ENCODE data around the gene UNK. TPM values are rescaled to one million over a fixed set of nuclear protein-coding genes. Genes with fewer than 3 reads are reported as not detected.

The UNK gene
- polyA plus RNA-seq, 2 of the 4 experiments (the other 2 are of a cell fraction): 27.0 to 34.5 TPM

DNA sequence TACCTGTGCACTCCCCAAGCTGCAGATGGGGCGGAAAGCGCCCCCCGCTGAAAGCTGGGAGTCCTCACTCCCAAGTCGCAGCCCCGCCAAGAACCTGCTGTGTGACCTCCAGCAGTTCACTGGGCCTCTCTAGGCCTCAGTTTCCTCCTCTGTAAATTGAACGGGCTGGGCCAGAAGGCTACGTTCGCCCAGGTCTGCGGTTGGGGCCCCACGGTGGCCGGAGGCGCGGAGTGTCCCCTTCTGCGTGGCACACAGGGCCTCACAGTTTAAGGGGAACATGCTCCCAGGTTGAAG, 20.2 kb upstream of the UNK start:
- FAIRE-seq (no peak), ATAC-seq (peak in 1 of 2 experiments; percentile 15; a peak in 1 of 6 replicates), DNase-seq (ENCODE audit: low read depth in 1 of 2, low spot score in 1 of 2) (no peak)
- Histone ChIP-seq H3K4me1 (peaks cover 13% of the 10 kb centered on the region), H3K4me3 (peak overlapping the region; percentile 68), H3K4me2 (peak overlapping the region; percentile 100), H3K27ac (peak overlapping the region; percentile 83 to 92), H3K9me3 (no peaks in the 10 kb centered on the region)
- 13% methylated on average over 9 of the region's 14 CpGs for WGBS (ENCODE audit: missing lambda C conversion rate)
- ChIA-PET CTCF (interaction anchor here (0.6 to 43.5 kb wide), 34 partner anchors 9 to 156 kb away, joined by 3 to 1931 read pairs (median 5); partner anchors contain the start of genes ITGB4, RECQL5, SAP30BP and SMIM5), POLR2A (interaction anchor here (1.1 to 5.1 kb wide), 6 partner anchors 12 to 114 kb away, joined by 3 to 73 read pairs (median 4); partner anchors contain the start of genes TRIM47 and WBP2)
- TF ChIP-seq CEBPB (IDR thresholded peaks at IDR 0.05): no peak
- TF ChIP-seq KDM5A (IDR thresholded peaks at IDR 0.05): peak; percentile 74

DNA sequence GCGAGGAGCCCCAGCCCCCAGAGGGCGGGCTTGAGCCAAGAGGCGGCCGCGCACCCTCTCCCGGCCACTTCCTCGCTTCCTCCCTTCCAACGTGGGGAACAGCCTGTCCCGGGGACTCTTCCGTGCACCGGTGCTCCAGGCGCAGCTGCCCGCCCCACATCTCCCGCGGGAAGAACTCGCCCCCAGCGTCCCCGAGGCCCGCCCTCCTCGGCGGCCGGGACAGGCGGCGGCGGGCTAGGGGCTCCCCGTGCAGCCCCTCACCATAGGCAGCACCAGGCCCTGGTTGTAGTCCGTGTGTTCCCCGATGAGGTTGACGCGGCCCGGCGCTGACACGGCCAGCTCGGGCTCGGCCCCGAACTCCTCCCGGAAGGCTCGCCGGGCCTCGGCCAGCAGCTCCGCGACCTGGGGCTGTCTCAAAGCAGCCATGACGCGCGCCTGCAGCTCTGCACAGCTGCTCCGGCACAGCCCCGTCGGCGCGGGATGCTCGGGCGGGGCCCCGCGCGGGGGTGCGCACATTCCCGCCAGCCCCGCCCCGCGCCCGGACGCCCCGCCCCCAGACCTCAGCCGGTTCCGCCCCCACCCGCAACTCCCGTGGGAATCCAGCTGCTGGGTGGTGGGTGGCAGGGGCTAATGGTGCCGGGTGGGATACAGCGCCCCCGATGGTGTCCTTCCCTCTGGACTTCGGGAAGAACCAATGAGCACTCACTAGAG, 19.7 kb upstream of the UNK start, which contains the start of gene GALK1:
GALK1 (minus strand) TSS at position 482 of the 711 bp plus-strand sequence; CDS start at position 426, 56 bp downstream.
- POLR2A ChIA-PET: interaction anchor here (1.1 to 5.1 kb wide), 6 partner anchors 11 to 114 kb away, joined by 3 to 73 read pairs (median 4); partner anchors contain the start of genes TRIM47 and WBP2
- TF ChIP-seq, protein P1, sequence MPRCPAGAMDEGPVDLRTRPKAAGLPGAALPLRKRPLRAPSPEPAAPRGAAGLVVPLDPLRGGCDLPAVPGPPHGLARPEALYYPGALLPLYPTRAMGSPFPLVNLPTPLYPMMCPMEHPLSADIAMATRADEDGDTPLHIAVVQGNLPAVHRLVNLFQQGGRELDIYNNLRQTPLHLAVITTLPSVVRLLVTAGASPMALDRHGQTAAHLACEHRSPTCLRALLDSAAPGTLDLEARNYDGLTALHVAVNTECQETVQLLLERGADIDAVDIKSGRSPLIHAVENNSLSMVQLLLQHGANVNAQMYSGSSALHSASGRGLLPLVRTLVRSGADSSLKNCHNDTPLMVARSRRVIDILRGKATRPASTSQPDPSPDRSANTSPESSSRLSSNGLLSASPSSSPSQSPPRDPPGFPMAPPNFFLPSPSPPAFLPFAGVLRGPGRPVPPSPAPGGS (IDR thresholded peaks at IDR 0.05): no peak
- TF ChIP-seq EP300 (IDR thresholded peaks at IDR 0.05): no peak
- no peak for TF ChIP-seq BHLHE40 (IDR thresholded peaks at IDR 0.05; ENCODE audit: low read depth, low read length)
- TF ChIP-seq EHF (CRISPR knock-in tag; IDR thresholded peaks at IDR 0.05): no peak
- no peak for TF ChIP-seq JUNB (IDR thresholded peaks at IDR 0.05)
- TF ChIP-seq CHD4 (IDR thresholded peaks at IDR 0.05; ENCODE audit: borderline replicate concordance): no peak
- TF ChIP-seq, protein P2, sequence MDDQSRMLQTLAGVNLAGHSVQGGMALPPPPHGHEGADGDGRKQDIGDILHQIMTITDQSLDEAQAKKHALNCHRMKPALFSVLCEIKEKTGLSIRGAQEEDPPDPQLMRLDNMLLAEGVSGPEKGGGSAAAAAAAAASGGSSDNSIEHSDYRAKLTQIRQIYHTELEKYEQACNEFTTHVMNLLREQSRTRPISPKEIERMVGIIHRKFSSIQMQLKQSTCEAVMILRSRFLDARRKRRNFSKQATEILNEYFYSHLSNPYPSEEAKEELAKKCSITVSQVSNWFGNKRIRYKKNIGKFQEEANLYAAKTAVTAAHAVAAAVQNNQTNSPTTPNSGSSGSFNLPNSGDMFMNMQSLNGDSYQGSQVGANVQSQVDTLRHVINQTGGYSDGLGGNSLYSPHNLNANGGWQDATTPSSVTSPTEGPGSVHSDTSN (IDR thresholded peaks at IDR 0.05): no peak
- no peak for TF ChIP-seq TFCP2L1 (CRISPR knock-in tag; IDR thresholded peaks at IDR 0.05)
- no peak for TF ChIP-seq NR3C1 (IDR thresholded peaks at IDR 0.05)
- TF ChIP-seq HOXB5 (CRISPR knock-in tag; IDR thresholded peaks at IDR 0.05): no peak
- TF ChIP-seq RFX5 (IDR thresholded peaks at IDR 0.05): no peak
- TF ChIP-seq POLR2AphosphoS2 (conservative IDR thresholded peaks at IDR 0.05; ENCODE audit: low read length): no peak
- TF ChIP-seq CHD2 (IDR thresholded peaks at IDR 0.05; ENCODE audit: low read length, partially characterized antibody): no peak
- no peak for TF ChIP-seq FOXS1 (CRISPR knock-in tag; IDR thresholded peaks at IDR 0.05)
- TF ChIP-seq ZC3H11A (IDR thresholded peaks at IDR 0.05): no peak
- TF ChIP-seq MAZ (IDR thresholded peaks at IDR 0.05; ENCODE audit: borderline replicate concordance, low read depth, low read length): no peak
- TF ChIP-seq MYC (IDR thresholded peaks at IDR 0.05; ENCODE audit: borderline replicate concordance, low read length): 0 out of 2 replicates have a peak, but pooled peaks have one; percentile 48
- TF ChIP-seq, protein P3, sequence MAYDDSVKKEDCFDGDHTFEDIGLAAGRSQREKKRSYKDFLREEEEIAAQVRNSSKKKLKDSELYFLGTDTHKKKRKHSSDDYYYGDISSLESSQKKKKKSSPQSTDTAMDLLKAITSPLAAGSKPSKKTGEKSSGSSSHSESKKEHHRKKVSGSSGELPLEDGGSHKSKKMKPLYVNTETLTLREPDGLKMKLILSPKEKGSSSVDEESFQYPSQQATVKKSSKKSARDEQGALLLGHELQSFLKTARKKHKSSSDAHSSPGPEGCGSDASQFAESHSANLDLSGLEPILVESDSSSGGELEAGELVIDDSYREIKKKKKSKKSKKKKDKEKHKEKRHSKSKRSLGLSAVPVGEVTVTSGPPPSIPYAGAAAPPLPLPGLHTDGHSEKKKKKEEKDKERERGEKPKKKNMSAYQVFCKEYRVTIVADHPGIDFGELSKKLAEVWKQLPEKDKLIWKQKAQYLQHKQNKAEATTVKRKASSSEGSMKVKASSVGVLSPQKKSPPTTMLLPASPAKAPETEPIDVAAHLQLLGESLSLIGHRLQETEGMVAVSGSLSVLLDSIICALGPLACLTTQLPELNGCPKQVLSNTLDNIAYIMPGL (CRISPR knock-in tag; IDR thresholded peaks at IDR 0.05; ENCODE audit: borderline replicate concordance): no peak; the same call in 1 of the 2 replicates
- no peak for TF ChIP-seq EHMT2 (IDR thresholded peaks at IDR 0.05; ENCODE audit: low read depth)
- TF ChIP-seq HOXB13 (CRISPR knock-in tag; IDR thresholded peaks at IDR 0.05; ENCODE audit: low read depth): no peak
- no peak for TF ChIP-seq GATA3 (IDR thresholded peaks at IDR 0.05; ENCODE audit: borderline replicate concordance)
- TF ChIP-seq, protein P4, sequence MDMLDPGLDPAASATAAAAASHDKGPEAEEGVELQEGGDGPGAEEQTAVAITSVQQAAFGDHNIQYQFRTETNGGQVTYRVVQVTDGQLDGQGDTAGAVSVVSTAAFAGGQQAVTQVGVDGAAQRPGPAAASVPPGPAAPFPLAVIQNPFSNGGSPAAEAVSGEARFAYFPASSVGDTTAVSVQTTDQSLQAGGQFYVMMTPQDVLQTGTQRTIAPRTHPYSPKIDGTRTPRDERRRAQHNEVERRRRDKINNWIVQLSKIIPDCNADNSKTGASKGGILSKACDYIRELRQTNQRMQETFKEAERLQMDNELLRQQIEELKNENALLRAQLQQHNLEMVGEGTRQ (IDR thresholded peaks at IDR 0.05): no peak
- TF ChIP-seq FOSL2 (IDR thresholded peaks at IDR 0.05): no peak
- TF ChIP-seq FOSL2 (CRISPR knock-in tag; IDR thresholded peaks at IDR 0.05): no peak
- TF ChIP-seq, protein P5, sequence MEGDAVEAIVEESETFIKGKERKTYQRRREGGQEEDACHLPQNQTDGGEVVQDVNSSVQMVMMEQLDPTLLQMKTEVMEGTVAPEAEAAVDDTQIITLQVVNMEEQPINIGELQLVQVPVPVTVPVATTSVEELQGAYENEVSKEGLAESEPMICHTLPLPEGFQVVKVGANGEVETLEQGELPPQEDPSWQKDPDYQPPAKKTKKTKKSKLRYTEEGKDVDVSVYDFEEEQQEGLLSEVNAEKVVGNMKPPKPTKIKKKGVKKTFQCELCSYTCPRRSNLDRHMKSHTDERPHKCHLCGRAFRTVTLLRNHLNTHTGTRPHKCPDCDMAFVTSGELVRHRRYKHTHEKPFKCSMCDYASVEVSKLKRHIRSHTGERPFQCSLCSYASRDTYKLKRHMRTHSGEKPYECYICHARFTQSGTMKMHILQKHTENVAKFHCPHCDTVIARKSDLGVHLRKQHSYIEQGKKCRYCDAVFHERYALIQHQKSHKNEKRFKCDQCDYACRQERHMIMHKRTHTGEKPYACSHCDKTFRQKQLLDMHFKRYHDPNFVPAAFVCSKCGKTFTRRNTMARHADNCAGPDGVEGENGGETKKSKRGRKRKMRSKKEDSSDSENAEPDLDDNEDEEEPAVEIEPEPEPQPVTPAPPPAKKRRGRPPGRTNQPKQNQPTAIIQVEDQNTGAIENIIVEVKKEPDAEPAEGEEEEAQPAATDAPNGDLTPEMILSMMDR (IDR thresholded peaks at IDR 0.05): peak; percentile 65
- no peak for TF ChIP-seq FOSB (CRISPR knock-in tag; IDR thresholded peaks at IDR 0.05)
- TF ChIP-seq NPAS2 (CRISPR knock-in tag; IDR thresholded peaks at IDR 0.05; ENCODE audit: borderline replicate concordance): no peak
- TF ChIP-seq RAD21 (conservative IDR thresholded peaks at IDR 0.05 in 1 of 2, IDR thresholded peaks at IDR 0.05 in 1 of 2): peak; percentile 59 to 66
- no peak for TF ChIP-seq ZSCAN20 (CRISPR knock-in tag; IDR thresholded peaks at IDR 0.05)

More for the DNA sequence above, 19.7 kb upstream of the UNK start, which contains the start of gene GALK1:
- 3% methylated on average over 38 of the region's 71 CpGs for WGBS (ENCODE audit: missing lambda C conversion rate)
- Histone ChIP-seq H3K4me3 (peak within 1 kb of the TSS; percentile 68), H3K4me1 (peaks cover 13% of the 10 kb centered on the region), H3K4me2 (peak within 1 kb of the TSS; percentile 100), H3K27ac (peak within 1 kb of the TSS; percentile 83 to 92), H3K9me3 (no peaks in the 10 kb centered on the region)
- FAIRE-seq: no peak
- ATAC-seq: peak; percentile 89 to 91
- CTCF ChIA-PET: interaction anchor here (0.6 to 43.5 kb wide), 35 partner anchors 9 to 418 kb away, joined by 3 to 1931 read pairs (median 5); partner anchors contain the start of genes ITGB4, RECQL5, SAP30BP and SMIM5
- DNase-seq (ENCODE audit: low read depth in 1 of 2, low spot score in 1 of 2): peak; percentile 78 to 81
